K562 (cell line): ENCODE results near the gene PSMB11. TPM values are rescaled to one million over a fixed set of nuclear protein-coding genes. Genes with fewer than 3 reads are reported as not detected.

Experiments used
- ATAC-seq: fragments of 200-7000 bp; cut with Tn5 transposase; 3 replicates; pipeline ENCODE4 v1.9.1; 2020; ENCODE audit warnings: moderate library complexity
- BruUV-seq: library from RNA; stranded (reverse); fragments of 400-500 nt; replicated peaks from 2 replicates; lab custom pipeline; 2021; lab: Mats Ljungman, UMichigan
- CTCF ChIA-PET: fragments of 300-600 bp; formaldehyde crosslinking; extraction: SDS; loops from one replicate; lab custom pipeline; 2021; ENCODE audit warnings: low intra/inter-chr PET ratio; lab: Yijun Ruan, JAX
- POLR2A ChIA-PET: fragments of 300-600, 350-650 bp; sonication (Branson Sonifier 250); formaldehyde crosslinking; extraction: SDS; loops from one replicate; lab custom pipeline; 2021; ENCODE audit warnings: antibody characterized with exemption, inconsistent platforms; lab: Yijun Ruan, JAX
- DNase-seq, 4 experiments: peaks; one replicate each; pipeline versions ENCODE4 v3.0.0 to v3.0.0-alpha.2; 2011 to 2018; ENCODE audit warnings: low spot score in 3 of 4, mixed read lengths in 3 of 4; ENCODE audit errors: extremely low read depth in 1 of 4
- FAIRE-seq: peaks from 2 replicates; lab custom pipeline; 2011; peaks lifted over from hg19 to GRCh38; lab: Jason Lieb, UNC
- H2AFZ ChIP-seq: 2 replicates; pipeline ENCODE4 v1.6.0; 2011; ENCODE audit warnings: low read depth, low read length, control low read depth, inconsistent platforms
- H3K27ac ChIP-seq: fragments of 200-600 bp; 3 replicates; pipeline ENCODE4 v1.8.0; 2011; ENCODE audit warnings: low read depth, mild to moderate bottlenecking, control low read depth, inconsistent platforms, low read length, moderate library complexity, mixed read lengths; ENCODE audit errors: extremely low read depth
- H3K27me3 ChIP-seq, 2 experiments: fragments of 300-600 bp in 1 of 2; 2 replicates in 1 of 2; 3 replicates in 1 of 2; pipeline versions ENCODE4 v1.6.0 to v1.8.0; 2011; ENCODE audit warnings: inconsistent platforms in 2 of 2, low read length in 2 of 2, mild to moderate bottlenecking in 1 of 2, mixed read lengths in 1 of 2, moderate library complexity in 1 of 2; ENCODE audit not compliant: control insufficient read depth in 2 of 2, insufficient read depth in 2 of 2
- H3K36me3 ChIP-seq: fragments of 300-600 bp; 3 replicates; pipeline ENCODE4 v1.8.0; 2011; ENCODE audit warnings: mild to moderate bottlenecking, low read length, inconsistent platforms; ENCODE audit not compliant: control insufficient read depth, insufficient read depth
- H3K4me1 ChIP-seq, 2 experiments: fragments of 200-600 bp in 1 of 2; replicated peaks in 1 of 2; 2 replicates in 1 of 2; 3 replicates in 1 of 2; pipeline versions ENCODE4 v1.5.1 to v1.8.0; 2011; ENCODE audit warnings: inconsistent platforms in 2 of 2, low read length in 2 of 2, mild to moderate bottlenecking in 1 of 2, mixed read lengths in 1 of 2, moderate library complexity in 1 of 2; ENCODE audit not compliant: control insufficient read depth in 2 of 2, insufficient read depth in 2 of 2
- H3K4me2 ChIP-seq: 2 replicates; pipeline ENCODE4 v1.6.1; 2011; ENCODE audit warnings: low read length, control low read depth, inconsistent platforms, mixed read lengths; ENCODE audit not compliant: insufficient read depth
- H3K4me3 ChIP-seq: fragments of 200-600 bp; sonication (generic), shearing (Covaris generic); 2 replicates; pipeline ENCODE4 v1.5.1; 2016; ENCODE audit warnings: control low read depth, inconsistent platforms
- H3K79me2 ChIP-seq: fragments of 200-600 bp; 3 replicates; pipeline ENCODE4 v1.8.0; 2011; ENCODE audit warnings: low read length, inconsistent platforms; ENCODE audit not compliant: control insufficient read depth, insufficient read depth
- H3K9ac ChIP-seq, 2 experiments: 2 replicates each; pipeline versions ENCODE4 v1.6.0 to v1.6.1; 2011; ENCODE audit warnings: low read depth in 2 of 2, low read length in 2 of 2, control low read depth in 1 of 2, inconsistent platforms in 1 of 2, mild to moderate bottlenecking in 1 of 2, mixed read lengths in 1 of 2; ENCODE audit not compliant: insufficient read depth in 1 of 2
- H3K9me1 ChIP-seq: one replicate; pipeline ENCODE4 v1.6.0; 2011; ENCODE audit warnings: inconsistent platforms, mild to moderate bottlenecking, low read length, moderate library complexity; ENCODE audit not compliant: control insufficient read depth, insufficient read depth
- H3K9me3 ChIP-seq: replicated peaks from 2 replicates; pipeline ENCODE4 v1.5.1; 2011; ENCODE audit warnings: low read depth, low read length, inconsistent platforms; ENCODE audit not compliant: control insufficient read depth, insufficient read depth
- H4K20me1 ChIP-seq: replicated peaks from 2 replicates; pipeline ENCODE4 v1.6.1; 2011; ENCODE audit warnings: low read length, inconsistent platforms, mixed read lengths; ENCODE audit not compliant: control insufficient read depth, insufficient read depth
- BACH1 ChIP-seq: fragments of 200-800 bp; sonication (Bioruptor generic); IDR thresholded peaks from 2 replicates; pipeline ENCODE4 v1.6.1; 2016; ENCODE audit warnings: missing genetic modification characterization, missing compliant biosample characterization
- CBFA2T3 ChIP-seq: fragments of 450-650 bp; IDR thresholded peaks from 2 replicates; pipeline ENCODE4 v1.6.1; 2017
- ETV1 ChIP-seq: fragments of 450-650 bp; conservative IDR thresholded peaks from 2 replicates; pipeline ENCODE4 v1.6.1; 2016; ENCODE audit warnings: missing genetic modification characterization, control low read depth, low read depth, missing compliant biosample characterization
- FOXA1 ChIP-seq: fragments of 450-650 bp; IDR thresholded peaks from 2 replicates; pipeline ENCODE4 v1.6.1; 2016; ENCODE audit warnings: mild to moderate bottlenecking, borderline replicate concordance
- MYNN ChIP-seq, 2 experiments: sonication (generic); formaldehyde crosslinking in 1 of 2; IDR thresholded peaks; 2 replicates each; pipeline versions ENCODE4 v1.5.0 to v1.6.1; 2016 to 2020; ENCODE audit warnings: antibody characterized with exemption in 1 of 2, missing genetic modification reagents in 1 of 2
- POLR2B ChIP-seq: fragments of 450-650 bp; IDR thresholded peaks from 2 replicates; pipeline ENCODE4 v1.6.1; 2018; ENCODE audit warnings: low read depth; ENCODE audit not compliant: partially characterized antibody
- SMAD3 ChIP-seq: fragments of 450-650 bp; formaldehyde crosslinking; conservative IDR thresholded peaks from 2 replicates; pipeline ENCODE4 v1.4.0; 2020; ENCODE audit warnings: mild to moderate bottlenecking
- SUPT5H ChIP-seq: fragments of 450-650 bp; IDR thresholded peaks from 2 replicates; pipeline ENCODE4 v1.6.1; 2016
- THRB ChIP-seq: fragments of 450-650 bp; formaldehyde crosslinking; conservative IDR thresholded peaks from 2 replicates; pipeline ENCODE4 v1.4.0; 2022; ENCODE audit warnings: mild to moderate bottlenecking, missing genetic modification characterization
- WGBS: fragments of 100-300 bp; shearing (Covaris generic); methylation state at CpG from one replicate; pipeline ENCODE4 v1.1.6; 2016; ENCODE audit warnings: low coverage, mixed read lengths; ENCODE audit not compliant: insufficient coverage; ENCODE audit errors: missing lambda C conversion rate; 5-methylcytosine and 5-hydroxymethylcytosine counted together
- in situ Hi-C: fragments of 300-500 bp; cut with MboI; formaldehyde crosslinking; loops from 4 replicates; pipeline ENCODE4 v1.15.0; 2018; ENCODE audit warnings: inconsistent platforms, mixed read lengths
- intact Hi-C: fragments of 100-400 bp; cut with micrococcal nuclease; formaldehyde crosslinking; loops from 2 replicates; pipeline ENCODE4 v1.14.2; 2022
- polyA plus RNA-seq, 8 experiments: library from polyadenylated mRNA; depleted of rRNA in 4 of 8; stranded (reverse) in 5 of 8; unstranded in 3 of 8; fragments of >200 nt; fragmentation: Nextera tagmentation in 2 of 8; fragmentation: Illumina TruSeq in 1 of 8; extraction: Ambion mirVana in 2 of 8; extraction: Trizol in 1 of 8; gene quantifications; 2 replicates each; pipeline versions ENCODE4 v1.2.1 to v1.2.3, GENCODE V29; 2011 to 2014; ENCODE audit warnings: inconsistent platforms in 1 of 8, missing spikeins in 1 of 8
- total RNA-seq, 7 experiments: library from RNA; depleted of rRNA in 6 of 7; stranded (reverse); fragments of >200 nt in 6 of 7; fragmentation: Illumina TruSeq in 2 of 7; extraction: Trizol in 2 of 7; gene quantifications; 2 replicates each; pipeline versions ENCODE4 v1.2.1 to v1.2.3, GENCODE V29; 2011 to 2021; ENCODE audit warnings: low replicate concordance in 1 of 7
- TF ChIP-seq, protein P1 (sequence below): sonication (generic); formaldehyde crosslinking; IDR thresholded peaks from 2 replicates; pipeline ENCODE4 v1.8.1; 2023; ENCODE audit warnings: mild to moderate bottlenecking, missing genetic modification reagents
- TF ChIP-seq, protein P2 (sequence below): fragments of 450-650 bp; IDR thresholded peaks from 2 replicates; pipeline ENCODE4 v1.6.1; 2018; ENCODE audit not compliant: partially characterized antibody

PSMB11 gene
- total and polyA plus RNA-seq, 9 of the 15 experiments (the other 6 are each of a cell fraction or from before 2014, with no cell fraction given), result not detected

GRCh38 chr14:23025151-23025814 is 16.7 kb upstream of the PSMB11 start (continued):
- TF ChIP-seq THRB (CRISPR knock-in tag), result 0 out of 2 replicates have a peak, but pooled peaks have one; percentile 33
- peak; percentile 45; the same call in 1 of the 2 replicates for TF ChIP-seq CBFA2T3
- TF ChIP-seq ETV1 (tag), result no peak
- peak; percentile 53 for TF ChIP-seq POLR2B

- FAIRE-seq, result no peak
- Histone ChIP-seq H3K4me2 (no peak overlapping the region), H2AFZ (no peak overlapping the region), H3K9ac (no peak overlapping the region), H3K4me1 (peaks cover 8 to 17% of the 10 kb centered on the region in 2 experiments; a peak in 4 of 5 replicates), H3K4me3 (no peak overlapping the region), H3K27ac (no peak overlapping the region), H4K20me1 (peaks cover 7% of the 10 kb centered on the region; the same call in 1 of the 2 replicates), H3K36me3 (peaks cover 77% of the 10 kb centered on the region), H3K79me2 (peaks cover 41% of the 10 kb centered on the region), H3K9me3 (no peaks in the 10 kb centered on the region), H3K9me1 (no peaks in the 10 kb centered on the region), H3K27me3 (no peaks in the 10 kb centered on the region)
- TF ChIP-seq BACH1 (tag) (no peak), MYNN (IDR thresholded peaks at IDR 0.05) (no peak), MYNN (CRISPR knock-in tag; IDR thresholded peaks at IDR 0.05) (no peak), SMAD3 (CRISPR knock-in tag) (no peak), SUPT5H (0 out of 2 replicates have a peak, but pooled peaks have one; percentile 4), FOXA1 (no peak)
- TF ChIP-seq, protein P1, sequence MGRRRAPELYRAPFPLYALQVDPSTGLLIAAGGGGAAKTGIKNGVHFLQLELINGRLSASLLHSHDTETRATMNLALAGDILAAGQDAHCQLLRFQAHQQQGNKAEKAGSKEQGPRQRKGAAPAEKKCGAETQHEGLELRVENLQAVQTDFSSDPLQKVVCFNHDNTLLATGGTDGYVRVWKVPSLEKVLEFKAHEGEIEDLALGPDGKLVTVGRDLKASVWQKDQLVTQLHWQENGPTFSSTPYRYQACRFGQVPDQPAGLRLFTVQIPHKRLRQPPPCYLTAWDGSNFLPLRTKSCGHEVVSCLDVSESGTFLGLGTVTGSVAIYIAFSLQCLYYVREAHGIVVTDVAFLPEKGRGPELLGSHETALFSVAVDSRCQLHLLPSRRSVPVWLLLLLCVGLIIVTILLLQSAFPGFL, result no peak
- TF ChIP-seq, protein P2, sequence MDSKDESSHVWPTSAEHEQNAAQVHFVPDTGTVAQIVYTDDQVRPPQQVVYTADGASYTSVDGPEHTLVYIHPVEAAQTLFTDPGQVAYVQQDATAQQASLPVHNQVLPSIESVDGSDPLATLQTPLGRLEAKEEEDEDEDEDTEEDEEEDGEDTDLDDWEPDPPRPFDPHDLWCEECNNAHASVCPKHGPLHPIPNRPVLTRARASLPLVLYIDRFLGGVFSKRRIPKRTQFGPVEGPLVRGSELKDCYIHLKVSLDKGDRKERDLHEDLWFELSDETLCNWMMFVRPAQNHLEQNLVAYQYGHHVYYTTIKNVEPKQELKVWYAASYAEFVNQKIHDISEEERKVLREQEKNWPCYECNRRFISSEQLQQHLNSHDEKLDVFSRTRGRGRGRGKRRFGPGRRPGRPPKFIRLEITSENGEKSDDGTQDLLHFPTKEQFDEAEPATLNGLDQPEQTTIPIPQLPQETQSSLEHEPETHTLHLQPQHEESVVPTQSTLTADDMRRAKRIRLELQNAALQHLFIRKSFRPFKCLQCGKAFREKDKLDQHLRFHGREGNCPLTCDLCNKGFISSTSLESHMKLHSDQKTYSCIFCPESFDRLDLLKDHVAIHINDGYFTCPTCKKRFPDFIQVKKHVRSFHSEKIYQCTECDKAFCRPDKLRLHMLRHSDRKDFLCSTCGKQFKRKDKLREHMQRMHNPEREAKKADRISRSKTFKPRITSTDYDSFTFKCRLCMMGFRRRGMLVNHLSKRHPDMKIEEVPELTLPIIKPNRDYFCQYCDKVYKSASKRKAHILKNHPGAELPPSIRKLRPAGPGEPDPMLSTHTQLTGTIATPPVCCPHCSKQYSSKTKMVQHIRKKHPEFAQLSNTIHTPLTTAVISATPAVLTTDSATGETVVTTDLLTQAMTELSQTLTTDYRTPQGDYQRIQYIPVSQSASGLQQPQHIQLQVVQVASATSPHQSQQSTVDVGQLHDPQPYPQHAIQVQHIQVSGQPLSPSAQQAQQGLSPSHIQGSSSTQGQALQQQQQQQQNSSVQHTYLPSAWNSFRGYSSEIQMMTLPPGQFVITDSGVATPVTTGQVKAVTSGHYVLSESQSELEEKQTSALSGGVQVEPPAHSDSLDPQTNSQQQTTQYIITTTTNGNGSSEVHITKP, result no peak
- in situ Hi-C loops (no loop called here), intact Hi-C loops (no loop called here)
- no peak for DNase-seq
- ChIA-PET POLR2A (interaction anchor here (0.7 to 2.0 kb wide), 3 partner anchors 15 to 84 kb away, joined by 3 to 12 read pairs (median 3); no protein-coding TSS in a partner anchor), CTCF (no interaction called here)
- 97% methylated on average over 2 of the region's 2 CpGs for WGBS
- no peak for ATAC-seq
- no TSS peak for BruUV-seq
Measured at GRCh38 chr14:23028799-23029198, 13.2 kb upstream of the PSMB11 start.
